HG02642 (cell line): ENCODE results near the gene PPP1R9B.

Source experiments
- ATAC-seq: cut with Tn5 transposase; IDR thresholded peaks from one replicate; pipeline ENCODE4 v1.9.1; 2021; ENCODE audit warnings: mild to moderate bottlenecking; ENCODE audit not compliant: unreplicated experiment, poor library complexity

PPP1R9B gene

GRCh38 chr17:50097455-50097854, 53.0 kb downstream of the PPP1R9B start:
- no peak for ATAC-seq

- no peak for ATAC-seq
Measured at GRCh38 chr17:50096758-50097157, 53.7 kb downstream of the PPP1R9B start.

GRCh38 chr17:50096092-50096491, 54.4 kb downstream of the PPP1R9B start:
- no peak for ATAC-seq

GRCh38 chr17:50095626-50096037, 54.8 kb downstream of the PPP1R9B start:
- ATAC-seq = no peak

- peak; percentile 95 for ATAC-seq
Measured at GRCh38 chr17:50094753-50095619, 55.5 kb downstream of the PPP1R9B start, which contains the start of gene PDK2. PDK2 (plus strand) TSS chr17:50095351; CDS start chr17:50095436, 85 bp downstream.

GRCh38 chr17:50094243-50094752, 56.2 kb downstream of the PPP1R9B start:
- ATAC-seq = peak; percentile 38

- no peak for ATAC-seq
Measured at GRCh38 chr17:50093807-50094206, 56.7 kb downstream of the PPP1R9B start.

GRCh38 chr17:50093246-50093645, 57.2 kb downstream of the PPP1R9B start:
- no peak for ATAC-seq

GRCh38 chr17:50091918-50092285, 58.6 kb downstream of the PPP1R9B start:
- ATAC-seq = no peak

- no peak for ATAC-seq
Measured at GRCh38 chr17:50090971-50091917, 59.2 kb downstream of the PPP1R9B start.

- no peak for ATAC-seq
Measured at GRCh38 chr17:50090071-50090470, 60.4 kb downstream of the PPP1R9B start.

- no peak for ATAC-seq
Measured at GRCh38 chr17:50088952-50089825, 61.3 kb downstream of the PPP1R9B start.

GRCh38 chr17:50087912-50088405, 62.5 kb downstream of the PPP1R9B start:
- no peak for ATAC-seq

GRCh38 chr17:50087246-50087911, 63.1 kb downstream of the PPP1R9B start:
- ATAC-seq = peak; percentile 67
